A673 (cell line): ENCODE measurements around the gene SMARCC2. TPM values are rescaled to one million over a fixed set of nuclear protein-coding genes. Genes with fewer than 3 reads are reported as not detected.

ENCODE experiments used
- BruUV-seq: library from RNA; stranded (reverse); fragments of 400-500 nt; replicated peaks from 2 replicates; lab custom pipeline; 2021; lab: Mats Ljungman, UMichigan
- CTCF ChIA-PET: fragments of 300-600 bp; sonication (Branson Sonifier 250); formaldehyde crosslinking; loops from one replicate; lab custom pipeline; 2022; ENCODE audit warnings: antibody characterized with exemption; lab: Charles Lee
- POLR2A ChIA-PET: fragments of 300-600 bp; sonication (Branson Sonifier 250); formaldehyde crosslinking; loops from one replicate; lab custom pipeline; 2022; ENCODE audit warnings: antibody characterized with exemption; ENCODE audit not compliant: low non-redundant PET; lab: Charles Lee
- DNase-seq: peaks from one replicate; pipeline ENCODE4 v3.0.0-alpha.2; 2015; ENCODE audit warnings: low spot score
- H3K27ac ChIP-seq: fragments of 200-600 bp; sonication (generic); 2 replicates; pipeline ENCODE4 v1.5.1; 2016; ENCODE audit warnings: mixed run types, low read depth, mild to moderate bottlenecking, mixed read lengths, antibody characterized with exemption, low read length; ENCODE audit not compliant: poor library complexity, severe bottlenecking
- H3K27me3 ChIP-seq: fragments of 200-600 bp; sonication (generic); replicated peaks from 2 replicates; pipeline ENCODE4 v1.6.1; 2017; ENCODE audit warnings: mixed run types, low read depth, mild to moderate bottlenecking, mixed read lengths, antibody characterized with exemption, low read length; ENCODE audit not compliant: insufficient read depth, poor library complexity
- H3K36me3 ChIP-seq: fragments of 200-600 bp; sonication (generic); 2 replicates; pipeline ENCODE4 v1.6.1; 2016; ENCODE audit warnings: mixed run types, mild to moderate bottlenecking, mixed read lengths, antibody characterized with exemption, low read length; ENCODE audit not compliant: insufficient read depth, poor library complexity, severe bottlenecking
- H3K4me1 ChIP-seq: fragments of 200-600 bp; sonication (generic); 2 replicates; pipeline ENCODE4 v1.6.1; 2017; ENCODE audit warnings: mixed run types, mild to moderate bottlenecking, mixed read lengths, antibody characterized with exemption, low read length; ENCODE audit not compliant: insufficient read depth, poor library complexity, severe bottlenecking
- H3K4me3 ChIP-seq: fragments of 200-600 bp; sonication (generic); 2 replicates; pipeline ENCODE4 v1.5.1; 2016; ENCODE audit warnings: low read depth, mixed run types, mild to moderate bottlenecking, mixed read lengths, low read length; ENCODE audit not compliant: poor library complexity, severe bottlenecking
- H3K9me3 ChIP-seq: fragments of 200-600 bp; sonication (generic); 2 replicates; pipeline ENCODE4 v1.6.1; 2016; ENCODE audit warnings: mixed run types, low read depth, mild to moderate bottlenecking, mixed read lengths, antibody characterized with exemption, low read length; ENCODE audit not compliant: poor library complexity, severe bottlenecking
- EZH2 ChIP-seq: fragments of 200-600 bp; sonication (generic); IDR thresholded peaks from 2 replicates; pipeline ENCODE4 v1.6.1; 2017; ENCODE audit warnings: borderline replicate concordance, low read depth, mild to moderate bottlenecking, mixed read lengths, antibody characterized with exemption, low read length; ENCODE audit not compliant: poor library complexity, severe bottlenecking
- intact Hi-C: fragments of 100-400 bp; cut with micrococcal nuclease; formaldehyde crosslinking; loops from one replicate; pipeline ENCODE4 v1.10.0; 2022; ENCODE audit not compliant: unreplicated experiment
- total RNA-seq: library from RNA; stranded (reverse); gene quantifications from 2 replicates; pipeline ENCODE4 v1.2.3, GENCODE V29; 2021
- TF ChIP-seq, protein P1 (sequence below): fragments of 300-800, 200-600 bp; sonication (generic); conservative IDR thresholded peaks from 2 replicates; pipeline ENCODE4 v1.5.1; 2017; ENCODE audit warnings: low read depth, mild to moderate bottlenecking, antibody characterized with exemption, low read length, moderate library complexity, mixed read lengths

SMARCC2 gene
- total RNA-seq, 1 experiment from 2014 or later: 133 TPM

DNA sequence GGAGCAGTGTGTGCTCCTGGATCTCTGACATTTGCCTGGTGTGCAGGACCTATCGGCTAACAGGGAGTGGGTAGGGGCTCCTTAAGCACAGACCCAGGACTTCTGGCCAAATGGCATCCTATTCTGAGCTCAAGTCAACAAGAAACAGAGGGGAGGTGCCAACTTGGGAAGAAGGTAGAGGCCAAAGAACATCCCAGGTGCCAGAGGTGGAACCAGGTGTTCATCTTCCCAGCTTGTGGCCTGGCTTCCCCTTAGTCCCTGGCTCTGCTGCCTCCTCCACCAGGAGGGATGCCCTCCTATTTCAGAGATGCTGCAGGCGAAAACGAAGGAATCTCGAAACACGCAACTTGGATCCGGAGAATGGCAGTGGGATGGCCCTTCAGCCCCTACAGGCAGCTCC lies 46.8 kb upstream of the SMARCC2 start:
- DNase-seq: no peak
- Histone ChIP-seq H3K4me3 (no peak overlapping the region), H3K36me3 (peaks cover 12% of the 10 kb centered on the region), H3K27me3 (no peaks in the 10 kb centered on the region), H3K27ac (no peak overlapping the region), H3K4me1 (no peaks in the 10 kb centered on the region), H3K9me3 (no peaks in the 10 kb centered on the region)
- CTCF ChIA-PET: no interaction called here
- intact Hi-C loops: no loop called here
- BruUV-seq: no TSS peak
- no peak for TF ChIP-seq EZH2
- TF ChIP-seq, protein P1, sequence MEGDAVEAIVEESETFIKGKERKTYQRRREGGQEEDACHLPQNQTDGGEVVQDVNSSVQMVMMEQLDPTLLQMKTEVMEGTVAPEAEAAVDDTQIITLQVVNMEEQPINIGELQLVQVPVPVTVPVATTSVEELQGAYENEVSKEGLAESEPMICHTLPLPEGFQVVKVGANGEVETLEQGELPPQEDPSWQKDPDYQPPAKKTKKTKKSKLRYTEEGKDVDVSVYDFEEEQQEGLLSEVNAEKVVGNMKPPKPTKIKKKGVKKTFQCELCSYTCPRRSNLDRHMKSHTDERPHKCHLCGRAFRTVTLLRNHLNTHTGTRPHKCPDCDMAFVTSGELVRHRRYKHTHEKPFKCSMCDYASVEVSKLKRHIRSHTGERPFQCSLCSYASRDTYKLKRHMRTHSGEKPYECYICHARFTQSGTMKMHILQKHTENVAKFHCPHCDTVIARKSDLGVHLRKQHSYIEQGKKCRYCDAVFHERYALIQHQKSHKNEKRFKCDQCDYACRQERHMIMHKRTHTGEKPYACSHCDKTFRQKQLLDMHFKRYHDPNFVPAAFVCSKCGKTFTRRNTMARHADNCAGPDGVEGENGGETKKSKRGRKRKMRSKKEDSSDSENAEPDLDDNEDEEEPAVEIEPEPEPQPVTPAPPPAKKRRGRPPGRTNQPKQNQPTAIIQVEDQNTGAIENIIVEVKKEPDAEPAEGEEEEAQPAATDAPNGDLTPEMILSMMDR: no peak
- POLR2A ChIA-PET: no interaction called here

DNA sequence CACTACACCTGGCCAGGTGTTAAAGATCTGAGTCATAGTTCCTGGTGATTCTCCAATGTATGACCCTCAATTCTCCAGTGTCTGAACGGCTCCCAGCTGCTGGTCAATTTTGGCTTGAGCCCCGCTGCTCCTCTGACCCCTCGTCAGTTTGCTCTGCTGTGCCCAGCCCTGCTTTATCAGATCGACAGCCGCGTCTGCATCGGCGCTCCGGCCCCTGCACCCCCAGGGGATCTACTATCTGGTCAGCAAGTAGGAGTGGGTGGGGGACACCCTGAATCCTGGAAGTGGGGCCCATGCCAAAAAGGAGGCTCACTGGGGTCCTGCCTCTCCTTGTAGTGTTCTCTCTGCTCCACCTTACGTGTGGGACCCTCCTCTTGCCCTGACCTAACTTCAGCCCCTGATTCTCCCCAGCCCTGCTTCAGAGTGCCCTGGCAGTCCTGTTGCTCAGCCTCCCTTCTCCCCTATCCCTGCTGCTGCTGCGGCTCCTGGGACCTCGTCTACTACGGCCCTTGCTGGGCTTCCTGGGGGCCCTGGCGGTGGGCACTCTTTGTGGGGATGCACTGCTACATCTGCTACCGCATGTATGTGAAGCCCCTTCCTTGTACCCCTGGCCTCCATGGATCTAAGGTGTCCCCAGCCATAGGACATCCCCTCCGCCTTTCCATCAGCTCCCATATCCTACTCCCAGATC lies 45.6 kb upstream of the SMARCC2 start:
- CTCF ChIA-PET: no interaction called here
- Histone ChIP-seq H3K4me3 (no peak overlapping the region), H3K27me3 (no peaks in the 10 kb centered on the region), H3K36me3 (peaks cover 6% of the 10 kb centered on the region), H3K27ac (no peak overlapping the region), H3K4me1 (no peaks in the 10 kb centered on the region), H3K9me3 (no peaks in the 10 kb centered on the region)
- TF ChIP-seq EZH2: no peak
- TF ChIP-seq, protein P1: no peak
- no peak for DNase-seq
- no TSS peak for BruUV-seq
- POLR2A ChIA-PET: no interaction called here
- intact Hi-C loops: no loop called here

DNA sequence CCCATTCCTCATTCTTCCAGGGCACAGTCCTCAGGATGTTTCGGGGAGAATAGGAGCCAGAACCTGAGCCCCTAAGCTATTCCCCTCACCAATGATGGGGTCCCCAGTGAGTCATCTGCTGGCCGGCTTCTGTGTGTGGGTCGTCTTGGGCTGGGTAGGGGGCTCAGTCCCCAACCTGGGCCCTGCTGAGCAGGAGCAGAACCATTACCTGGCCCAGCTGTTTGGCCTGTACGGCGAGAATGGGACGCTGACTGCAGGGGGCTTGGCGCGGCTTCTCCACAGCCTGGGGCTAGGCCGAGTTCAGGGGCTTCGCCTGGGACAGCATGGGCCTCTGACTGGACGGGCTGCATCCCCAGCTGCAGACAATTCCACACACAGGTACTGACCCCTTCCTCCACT lies 41.9 kb upstream of the SMARCC2 start:
- intact Hi-C loops: no loop called here
- TF ChIP-seq, protein P1: no peak
- no peak for TF ChIP-seq EZH2
- ChIA-PET CTCF (interaction anchor here (0.6 kb wide), 1 partner anchor 323 kb away, joined by 7 read pairs; no protein-coding TSS in a partner anchor), POLR2A (no interaction called here)
- no peak for DNase-seq
- Histone ChIP-seq H3K4me1 (no peaks in the 10 kb centered on the region), H3K36me3 (no peaks in the 10 kb centered on the region), H3K4me3 (no peak overlapping the region), H3K27ac (no peak overlapping the region), H3K27me3 (no peaks in the 10 kb centered on the region), H3K9me3 (no peaks in the 10 kb centered on the region)
- BruUV-seq: no TSS peak
